SIG-M5 treated with dmso at 0.1 percent for 504 hours (cell line): ENCODE results near the gene GRB7.
"Not testable (repeated sequence)": the region's sequence is repeated elsewhere in the genome, so short reads cannot be mapped to it uniquely, and the experiment has no call there.

ENCODE experiments used
- DNase-seq: peaks from one replicate; lab custom pipeline; 2025; ENCODE audit not compliant: unreplicated experiment; lab: John Stamatoyannopoulos, UW

The GRB7 gene

DNA sequence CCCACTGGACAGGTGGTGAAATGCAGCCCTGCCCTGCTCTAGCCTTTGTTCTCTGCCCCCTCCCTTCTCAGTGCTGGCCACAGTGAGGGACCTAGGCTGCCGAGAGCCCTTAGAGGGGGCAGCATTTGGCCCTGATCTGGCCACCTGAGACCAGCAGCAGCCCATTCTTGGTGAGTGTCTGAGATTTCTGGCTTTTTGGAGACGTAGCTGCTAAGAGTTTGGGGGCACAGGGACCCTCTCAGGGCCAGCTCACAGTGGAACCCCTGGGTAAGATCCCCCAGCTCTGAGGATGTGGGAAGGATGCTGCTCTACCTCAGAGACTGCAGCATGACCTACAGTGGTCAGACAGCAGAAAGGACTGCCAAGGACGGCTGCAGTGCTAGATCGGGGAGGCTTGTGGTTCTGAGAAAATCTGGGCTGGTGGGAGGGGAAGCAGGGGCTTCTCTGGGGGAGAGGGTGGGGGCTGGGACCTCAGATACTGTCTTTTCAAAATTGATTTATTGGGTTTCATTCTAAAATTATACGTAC, 13.3 kb downstream of the GRB7 start:
- DNase-seq, result no peak

- DNase-seq, result no peak
Observed at GRCh38 chr17:39751637-39752036, 13.9 kb downstream of the GRB7 start.

GRCh38 chr17:39752241-39752881, 14.6 kb downstream of the GRB7 start:
- DNase-seq, result no peak

- no peak for DNase-seq
Observed at GRCh38 chr17:39753514-39754160, 15.9 kb downstream of the GRB7 start.

- peak; percentile 95 for DNase-seq
Observed at GRCh38 chr17:39754161-39754957, 16.6 kb downstream of the GRB7 start.

GRCh38 chr17:39754958-39755553, 17.3 kb downstream of the GRB7 start:
- no peak for DNase-seq

DNA sequence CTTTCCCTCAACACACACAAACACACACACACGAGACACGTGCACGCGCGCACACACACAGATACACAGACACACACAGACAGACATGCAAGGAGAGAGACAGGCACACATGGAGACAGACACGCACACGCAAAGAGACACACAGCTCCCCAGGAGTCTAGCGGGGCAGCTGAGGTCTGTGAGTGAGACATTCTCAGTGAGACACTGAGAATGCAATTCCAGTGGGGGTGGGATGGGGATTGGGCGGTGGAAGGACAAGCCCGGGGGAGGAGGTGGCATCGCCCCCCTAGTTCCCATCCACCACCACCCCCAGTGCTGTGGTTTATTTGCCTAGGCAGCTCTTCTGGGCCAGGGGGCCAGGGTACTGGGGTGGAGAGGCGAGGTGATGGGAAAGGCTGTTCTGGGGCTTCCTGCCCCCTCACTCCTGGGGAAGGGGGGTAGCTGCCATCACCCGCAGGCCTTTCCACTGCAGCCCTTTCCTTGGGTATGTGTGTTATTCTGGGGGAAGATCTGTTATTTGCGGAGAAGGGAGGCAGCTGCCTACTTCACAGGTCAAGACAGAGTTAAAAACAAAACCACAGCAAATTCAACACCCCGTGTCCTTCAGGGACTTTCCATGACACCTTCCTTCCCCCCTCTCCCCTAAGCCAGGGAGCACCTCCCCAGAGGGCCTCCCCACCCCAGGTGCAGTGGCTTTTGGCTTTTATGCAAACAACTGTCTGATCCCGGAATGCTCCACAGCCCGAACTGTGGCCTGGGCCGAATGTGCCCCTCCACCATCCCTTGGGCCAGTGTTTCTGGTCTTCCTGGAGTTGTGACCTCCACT, 18.0 kb downstream of the GRB7 start:
- DNase-seq, result no peak

DNA sequence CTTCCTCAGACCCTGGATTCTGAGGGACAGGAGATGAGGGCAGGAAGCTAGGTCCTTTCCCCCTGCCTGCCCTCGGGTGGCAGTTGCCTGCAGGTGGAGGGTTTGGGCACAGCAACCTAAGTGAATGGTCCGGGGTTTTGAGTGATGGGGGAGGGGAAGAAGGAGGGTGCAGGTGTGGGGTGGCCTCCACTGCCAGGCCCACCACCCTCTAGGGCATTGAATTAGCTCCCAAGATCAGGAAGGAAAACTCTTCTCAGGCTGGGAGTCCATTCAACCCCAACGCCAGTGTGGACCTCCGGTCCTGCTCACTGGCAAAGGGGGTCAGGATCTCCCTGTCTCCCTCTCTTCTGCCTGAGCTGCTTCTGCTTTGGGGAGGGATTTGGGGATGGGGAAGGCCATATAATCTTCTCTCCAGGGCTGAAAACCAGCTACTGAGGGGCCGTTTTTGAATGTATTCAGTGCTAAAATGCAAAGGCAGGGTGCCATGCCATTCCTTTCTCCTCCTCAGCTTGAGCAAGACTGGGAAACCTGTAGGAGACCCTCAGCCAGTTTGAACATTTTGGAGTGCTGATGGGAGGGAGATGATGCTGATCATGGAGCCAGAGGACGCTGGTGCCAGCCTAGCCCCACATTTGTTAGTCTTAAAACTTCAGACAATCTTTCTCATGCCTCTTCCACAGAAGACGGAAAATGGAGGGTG, 18.8 kb downstream of the GRB7 start:
- no peak for DNase-seq

DNA sequence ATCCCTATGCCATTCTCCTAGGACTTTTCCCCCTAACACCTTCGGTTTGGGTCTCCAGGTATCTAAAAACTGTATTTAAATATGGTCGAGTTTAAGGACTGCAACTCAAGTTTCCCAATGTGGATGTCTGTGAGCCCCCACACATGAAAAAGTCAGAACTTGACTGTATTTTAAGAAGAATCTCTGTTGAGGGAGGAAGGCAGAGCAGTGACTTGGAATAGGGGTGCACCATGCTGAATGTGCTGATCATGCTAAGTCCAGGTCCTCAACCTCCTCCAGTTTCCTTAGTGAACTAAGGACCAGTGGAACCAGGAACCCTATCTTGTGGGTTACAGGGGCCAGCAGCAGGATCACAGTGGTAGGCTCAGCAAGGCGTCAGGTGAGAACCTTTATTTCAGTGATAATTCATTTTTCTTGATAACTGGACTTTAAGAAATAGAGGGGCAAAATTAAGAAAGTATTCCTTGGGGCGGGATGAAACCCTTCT, 19.5 kb downstream of the GRB7 start:
- no peak for DNase-seq

GRCh38 chr17:39757931-39758873, 20.5 kb downstream of the GRB7 start:
- DNase-seq, result no peak

GRCh38 chr17:39759204-39759603, 21.5 kb downstream of the GRB7 start:
- DNase-seq, result no peak

DNA sequence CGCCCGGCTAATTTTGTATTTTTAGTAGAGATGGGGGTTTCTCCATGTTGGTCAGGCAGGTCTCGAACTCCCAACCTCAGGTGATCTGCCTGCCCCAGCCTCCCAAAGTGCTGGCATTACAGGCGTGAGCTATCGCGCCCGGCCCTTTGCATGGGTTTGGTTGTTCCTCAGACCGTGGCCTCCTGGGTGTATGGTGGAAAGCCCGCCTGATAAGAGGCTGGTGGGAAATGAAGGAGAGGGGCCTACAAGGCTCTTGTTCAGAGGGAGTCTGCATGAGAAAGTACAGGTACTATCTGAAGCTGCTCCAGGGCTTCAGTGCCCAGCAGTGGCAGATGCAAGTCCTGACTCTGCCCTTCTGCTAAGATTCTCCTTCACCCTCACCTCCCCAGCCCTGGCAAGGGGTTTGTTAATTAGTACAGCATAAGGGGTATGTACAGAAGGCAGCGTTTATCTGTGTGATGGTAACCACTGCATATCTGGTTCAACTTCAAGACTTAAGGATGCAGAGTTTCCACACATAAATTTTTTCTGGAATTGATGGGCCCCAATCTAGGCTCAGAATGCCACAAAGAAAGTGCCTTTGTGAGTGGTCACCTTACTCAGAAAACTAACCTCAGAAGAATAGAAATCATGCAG, 24.2 kb downstream of the GRB7 start:
- DNase-seq, result no peak

GRCh38 chr17:39763051-39763820, 25.5 kb downstream of the GRB7 start:
- DNase-seq, result no peak

- DNase-seq, result not testable (repeated sequence)
Observed at GRCh38 chr17:39764171-39764570, 26.4 kb downstream of the GRB7 start.

DNA sequence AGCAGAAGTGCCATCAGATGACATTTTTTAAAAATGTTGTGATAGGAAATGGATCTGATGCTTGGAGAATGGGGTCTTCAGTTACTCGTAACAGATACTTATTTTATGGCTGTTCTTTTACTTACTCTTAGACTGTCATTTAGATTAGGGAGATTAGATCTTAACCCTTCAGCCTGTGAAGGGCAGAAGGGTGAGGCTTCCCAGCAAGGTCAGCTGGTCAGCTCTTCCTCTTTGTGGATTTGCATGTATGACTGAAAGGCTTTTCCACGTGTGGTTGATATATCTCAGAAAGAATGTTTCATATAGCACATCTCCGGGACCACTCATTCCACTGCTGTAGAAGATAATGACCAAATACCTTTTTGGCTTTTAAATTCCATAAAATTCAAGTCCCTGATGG, 27.4 kb downstream of the GRB7 start:
- DNase-seq, result no peak

DNA sequence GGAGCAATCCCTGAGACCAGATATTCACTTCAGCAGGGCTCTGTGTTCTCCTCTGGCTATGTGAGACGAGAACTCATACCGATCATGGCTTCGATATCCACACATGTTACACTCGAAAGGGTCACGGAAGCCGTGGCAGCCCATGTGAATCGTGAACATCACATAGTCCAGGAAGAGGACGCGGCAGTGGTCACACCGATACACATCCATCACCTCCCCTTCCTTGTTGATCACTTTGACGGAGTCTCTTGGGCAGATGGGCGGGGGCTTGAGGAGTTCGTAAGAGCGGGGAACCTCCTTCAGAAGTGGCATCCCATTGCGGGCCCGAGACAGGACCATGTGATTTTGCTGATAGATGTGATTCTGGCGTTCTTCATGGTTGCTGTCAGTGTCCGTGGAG, 28.0 kb downstream of the GRB7 start:
- DNase-seq, result no peak

DNA sequence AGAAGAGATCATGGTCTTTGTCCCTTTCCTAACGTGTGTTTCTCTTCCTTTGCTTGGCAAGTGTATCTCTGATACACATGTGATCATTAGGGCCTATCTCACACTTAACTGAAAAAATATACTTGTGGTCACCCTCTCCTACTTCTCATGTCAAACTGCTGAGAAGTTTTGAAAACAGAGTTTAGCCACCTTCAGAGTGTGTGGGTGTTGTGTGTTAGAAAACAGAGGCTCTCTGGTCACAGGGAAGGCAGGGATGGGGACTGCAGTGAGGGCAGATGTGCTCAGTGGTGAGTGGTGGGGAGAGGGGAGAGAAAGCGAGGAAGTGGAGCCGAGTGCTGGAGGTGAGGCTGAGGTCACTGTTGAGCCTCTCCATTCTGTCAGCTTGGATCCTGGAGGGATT, 29.4 kb downstream of the GRB7 start:
- DNase-seq, result no peak
